Stimulated activated naive CD4-positive, alpha-beta T cell (primary cell): ENCODE data around the gene PDLIM3.
"Not testable (repeated sequence)": the region's sequence is repeated elsewhere in the genome, so short reads cannot be mapped to it uniquely, and the experiment has no call there.

ENCODE experiments used
- DNase-seq, 6 experiments: peaks; one replicate each; lab custom pipeline; 2025; lab: John Stamatoyannopoulos, UW

The PDLIM3 gene

DNA sequence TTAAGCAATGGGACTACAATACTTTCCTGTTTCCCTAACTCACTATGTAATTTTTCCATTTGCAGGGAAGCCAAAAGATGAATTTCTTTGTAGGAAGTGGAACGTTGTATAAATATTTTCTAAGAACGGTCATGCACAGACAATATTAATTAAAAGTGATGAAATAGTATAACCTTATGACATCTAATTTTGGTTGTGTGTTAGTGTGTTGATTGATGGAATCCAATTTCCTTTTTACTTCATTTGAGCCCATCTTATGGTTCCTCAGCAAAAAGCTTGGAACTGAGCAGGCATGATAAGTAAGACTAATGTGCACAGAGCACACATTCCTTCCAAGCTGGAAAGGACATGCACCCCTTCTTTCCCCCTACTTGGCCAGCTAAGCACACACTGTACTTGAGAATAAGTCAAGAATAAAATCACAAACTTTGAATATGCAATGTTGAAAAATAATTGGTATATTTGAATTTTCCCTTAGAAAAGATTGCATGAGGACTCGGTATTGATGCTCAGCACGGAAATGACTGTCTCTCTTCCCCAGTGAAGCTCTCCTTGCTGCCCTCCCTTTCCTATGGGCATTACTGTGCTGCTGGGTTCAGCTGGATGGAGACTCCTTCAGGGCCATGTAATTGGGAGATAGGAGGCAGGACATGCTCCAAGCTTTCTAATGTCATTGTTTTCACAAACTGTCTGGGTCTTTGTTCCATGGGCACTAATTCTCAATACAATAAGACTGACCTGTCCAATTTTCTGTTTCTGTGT is 19.2 kb upstream of the PDLIM3 start:
- no peak for DNase-seq

GRCh38 chr4:185552254-185552653 is 16.9 kb upstream of the PDLIM3 start:
- no peak for DNase-seq

DNA sequence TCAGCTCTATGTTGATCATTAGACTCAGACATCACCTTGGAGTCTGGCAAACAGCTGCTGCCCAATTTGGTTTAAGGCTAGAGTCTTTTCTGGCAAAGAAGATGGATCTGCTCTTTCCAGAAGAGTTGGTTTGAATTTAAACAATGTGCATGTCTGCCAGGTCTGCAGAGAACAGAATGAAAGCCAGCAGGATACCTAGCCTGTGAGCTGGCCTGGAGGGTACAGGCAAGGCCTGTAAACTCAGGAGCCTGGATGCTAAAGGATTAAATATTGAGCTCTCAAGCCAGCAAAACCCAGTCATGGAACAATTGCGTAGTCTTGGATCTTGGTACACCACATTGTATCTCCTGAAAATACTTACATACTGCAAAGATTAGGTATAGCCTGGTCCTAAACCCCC is 15.6 kb upstream of the PDLIM3 start:
- DNase-seq = no peak

DNA sequence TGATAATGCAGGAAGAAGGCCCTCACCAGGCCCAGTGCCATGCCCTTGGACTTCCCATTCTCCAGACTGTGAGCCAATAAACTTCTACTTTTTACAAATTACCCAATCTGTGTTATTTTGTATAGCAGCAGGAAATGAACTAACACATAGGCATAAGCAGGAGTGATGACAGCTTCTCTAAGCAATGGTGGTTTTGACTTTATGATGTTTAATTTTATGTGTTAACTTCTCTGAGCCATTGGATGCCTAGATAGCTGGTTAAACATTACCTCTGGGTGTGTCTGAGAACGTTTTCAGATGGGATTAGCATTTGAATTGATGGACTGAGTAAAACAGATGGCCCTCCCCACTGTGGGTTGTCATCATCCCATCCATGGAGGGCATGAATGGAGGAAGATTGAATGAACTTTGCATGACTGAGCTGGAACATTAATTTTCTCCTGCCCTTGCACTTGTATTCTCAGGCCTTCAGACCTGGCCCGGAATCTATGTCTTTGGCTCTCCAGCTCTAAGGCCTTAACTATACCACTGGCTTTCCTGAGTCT is 13.9 kb upstream of the PDLIM3 start:
- DNase-seq = no peak

DNA sequence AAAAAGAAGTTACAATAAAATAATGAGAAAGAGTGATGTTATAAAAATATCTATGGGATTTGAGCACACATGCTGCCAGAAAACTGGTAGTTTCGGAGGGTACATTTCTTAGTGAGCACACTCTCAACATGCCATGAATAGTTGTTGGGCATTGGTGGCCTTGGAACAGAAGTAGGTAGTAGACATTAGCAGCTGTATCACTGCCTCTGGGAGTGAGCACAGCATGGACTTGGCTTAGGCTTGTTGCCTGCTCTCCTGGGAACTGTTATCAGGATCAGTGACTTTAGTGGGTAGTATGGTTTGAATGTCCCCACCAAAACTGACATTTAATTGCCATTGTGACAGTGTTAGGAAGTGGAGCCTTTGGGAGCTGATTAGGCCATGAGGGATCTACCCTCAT is 13.3 kb upstream of the PDLIM3 start:
- no peak for DNase-seq

DNA sequence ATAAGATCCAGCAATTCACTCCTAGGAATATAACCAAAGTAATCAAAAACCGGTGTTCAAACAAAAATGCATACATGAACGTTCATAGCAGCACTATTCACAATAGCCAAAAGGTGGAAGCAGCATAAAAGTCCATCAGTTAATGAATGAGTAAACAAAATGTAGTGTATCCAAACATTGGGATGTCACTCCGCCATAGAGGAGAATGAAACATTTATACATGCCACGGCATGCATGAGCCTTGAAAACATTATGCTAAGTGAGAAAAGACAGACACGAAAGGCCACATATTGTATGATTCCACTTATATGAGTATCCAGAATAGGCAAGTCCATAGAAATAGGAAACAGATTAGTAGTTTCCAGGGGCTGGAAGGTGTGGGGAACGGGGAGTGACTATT is 11.0 kb upstream of the PDLIM3 start:
- no peak for DNase-seq

DNA sequence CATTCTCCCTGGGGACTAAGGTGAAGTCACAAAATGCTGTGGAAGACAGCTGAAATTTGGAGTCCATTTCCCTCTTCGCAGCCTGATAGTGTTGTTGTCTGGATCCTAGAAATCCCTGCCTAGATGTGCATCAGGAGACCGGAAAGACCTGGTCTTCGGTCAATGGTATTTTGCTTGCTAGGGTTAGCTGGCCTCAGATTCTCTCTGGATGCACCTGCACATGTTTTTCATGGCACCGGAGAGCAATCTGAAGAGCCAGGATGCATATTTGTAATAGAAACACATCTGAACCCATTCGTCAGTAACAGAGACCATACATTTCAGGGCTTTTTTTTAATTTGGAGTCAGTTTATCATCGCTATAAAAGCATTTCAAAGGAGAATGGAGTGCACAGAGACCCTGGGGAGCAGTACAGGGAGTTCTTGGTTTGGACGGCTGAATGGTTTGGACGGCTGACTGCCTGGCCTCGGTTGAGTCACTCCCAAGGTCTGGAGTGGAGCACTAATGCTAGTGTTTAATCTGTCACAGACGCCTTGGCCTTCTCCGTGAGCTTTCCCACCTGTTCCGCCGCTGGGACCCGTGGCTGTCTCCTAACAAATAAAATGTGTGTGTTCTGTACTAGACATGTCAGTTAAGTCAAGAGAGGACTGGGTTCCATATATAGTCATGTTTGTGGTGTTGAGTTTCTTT is 7.5 kb upstream of the PDLIM3 start:
- DNase-seq = no peak

GRCh38 chr4:185541251-185541727 is 6.0 kb upstream of the PDLIM3 start:
- DNase-seq = no peak

GRCh38 chr4:185540487-185541120 is 5.3 kb upstream of the PDLIM3 start:
- DNase-seq = no peak

DNA sequence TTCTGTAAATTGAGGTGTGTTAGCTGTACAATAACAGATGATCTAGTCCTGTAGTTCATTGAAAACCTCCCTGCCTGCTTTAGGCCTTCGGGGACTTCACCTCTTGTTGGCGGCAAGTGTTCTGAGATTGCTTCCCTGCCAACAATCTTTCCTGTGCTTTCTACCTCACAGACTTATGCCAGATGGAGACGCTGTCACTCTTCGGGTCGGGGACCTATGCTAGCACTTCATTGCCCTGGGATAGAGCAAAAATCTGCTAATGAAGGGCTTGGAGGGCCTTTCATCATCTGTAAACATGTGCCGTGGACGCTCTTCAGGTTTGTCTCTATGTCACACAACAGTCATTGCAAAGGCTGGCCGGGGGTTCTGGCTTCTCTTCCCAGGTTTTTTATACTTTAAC is 4.7 kb upstream of the PDLIM3 start:
- DNase-seq = no peak

GRCh38 chr4:185538806-185539205 is 3.5 kb upstream of the PDLIM3 start:
- no peak for DNase-seq

DNA sequence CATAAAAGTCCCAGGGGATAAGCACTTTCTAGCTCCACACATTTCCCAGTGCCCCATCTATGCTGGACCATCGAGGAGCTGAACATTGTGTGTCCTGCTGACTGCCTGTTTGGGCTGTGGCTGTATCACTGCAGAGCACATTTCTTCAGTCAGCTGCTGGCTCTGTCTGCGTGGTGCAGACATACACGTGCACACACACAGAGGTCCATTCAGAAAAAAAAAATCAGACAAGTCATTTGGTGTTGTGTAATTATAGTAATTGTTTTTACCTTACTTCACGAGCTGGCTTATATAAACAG is 1.1 kb upstream of the PDLIM3 start:
- no peak for DNase-seq

GRCh38 chr4:185535612-185536410 is 504 bp upstream of the PDLIM3 start:
- no peak for DNase-seq

DNA sequence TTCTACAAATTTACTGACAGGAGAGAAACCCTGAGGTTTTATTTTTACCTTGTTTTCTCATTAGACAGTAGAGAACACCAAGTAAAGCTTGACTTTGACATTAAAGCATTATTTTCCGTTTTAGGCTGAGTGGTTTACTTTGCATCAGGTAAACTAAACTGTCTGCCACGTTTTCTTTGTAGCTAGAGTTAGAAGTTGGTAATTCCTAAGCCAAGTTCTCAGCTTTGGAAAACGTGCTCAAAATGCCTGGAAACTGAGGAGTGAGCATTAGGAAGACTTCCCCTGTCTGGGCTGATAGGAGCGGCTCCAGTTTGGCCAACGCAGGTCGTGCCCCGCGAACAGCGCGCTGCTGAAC is 819 bp downstream of the PDLIM3 start:
- DNase-seq = no peak

- DNase-seq = no peak
Observed at GRCh38 chr4:185532795-185533324, 2.4 kb downstream of the PDLIM3 start.

GRCh38 chr4:185532293-185532692 is 3.0 kb downstream of the PDLIM3 start:
- DNase-seq = no peak

DNA sequence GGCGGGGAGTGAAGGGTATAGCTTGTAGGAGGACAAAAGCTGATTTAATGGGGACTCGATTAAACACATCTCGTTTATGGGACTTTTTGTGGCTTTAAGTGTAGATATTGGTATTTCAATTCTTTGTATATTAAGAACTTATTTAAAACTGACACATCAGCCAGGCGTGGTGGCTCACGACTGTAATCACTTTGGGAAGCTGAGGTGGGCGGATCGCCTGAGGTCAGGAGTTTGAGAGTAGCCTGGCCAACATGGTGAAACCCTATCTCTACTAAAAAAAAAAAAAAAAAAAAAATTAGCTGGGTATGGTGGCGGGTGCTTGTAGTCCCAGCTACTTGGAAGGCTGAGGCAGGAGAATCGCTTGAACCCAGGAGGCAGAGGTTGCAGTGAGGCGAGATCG is 3.7 kb downstream of the PDLIM3 start:
- DNase-seq = not testable (repeated sequence)

GRCh38 chr4:185529413-185529812 is 5.9 kb downstream of the PDLIM3 start:
- DNase-seq = no peak

DNA sequence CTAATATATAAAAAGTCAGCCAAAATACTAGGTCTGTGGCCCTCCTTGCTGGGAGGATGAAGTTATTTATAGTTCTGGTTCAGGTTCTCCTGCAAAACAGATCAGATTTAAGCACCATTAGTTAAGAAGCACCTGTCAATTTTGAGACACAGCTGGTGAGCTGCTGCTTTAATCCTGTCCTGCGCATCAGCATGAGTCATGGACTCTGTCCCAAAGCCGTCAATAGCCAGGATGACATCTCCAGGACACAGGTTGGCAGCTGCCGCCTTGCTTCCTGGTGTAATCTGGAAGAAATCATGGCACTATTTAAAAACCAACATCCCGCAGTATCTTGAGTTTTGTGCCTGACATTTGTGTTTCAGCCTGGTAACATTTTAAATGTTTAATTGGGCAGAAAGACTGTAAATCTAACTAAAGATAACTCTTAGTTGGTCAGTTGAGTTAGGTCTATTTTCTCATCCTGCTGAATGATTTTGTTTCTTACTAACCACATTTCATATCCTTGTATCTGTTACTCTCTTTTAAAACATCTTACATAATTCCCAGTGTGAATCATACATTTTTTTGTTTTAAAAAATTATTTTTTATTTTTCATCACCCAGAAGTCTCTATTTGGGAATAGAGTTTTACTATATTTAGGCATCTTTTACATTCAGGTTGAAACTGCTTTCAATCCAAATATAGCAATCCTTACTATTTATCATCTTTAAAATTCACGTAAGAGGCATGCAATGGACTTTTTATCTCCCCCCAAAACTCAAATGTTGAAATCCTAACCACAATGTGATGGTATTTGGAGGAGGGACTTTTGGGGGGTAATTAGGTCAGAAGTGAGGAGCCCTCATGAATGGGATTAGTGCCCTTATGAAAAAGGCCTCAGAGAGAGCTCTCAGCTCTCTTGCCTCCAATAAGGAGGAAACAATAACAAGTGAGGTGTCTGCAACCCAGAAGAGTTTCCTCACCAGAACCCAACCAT is 10.1 kb downstream of the PDLIM3 start:
- no peak for DNase-seq

DNA sequence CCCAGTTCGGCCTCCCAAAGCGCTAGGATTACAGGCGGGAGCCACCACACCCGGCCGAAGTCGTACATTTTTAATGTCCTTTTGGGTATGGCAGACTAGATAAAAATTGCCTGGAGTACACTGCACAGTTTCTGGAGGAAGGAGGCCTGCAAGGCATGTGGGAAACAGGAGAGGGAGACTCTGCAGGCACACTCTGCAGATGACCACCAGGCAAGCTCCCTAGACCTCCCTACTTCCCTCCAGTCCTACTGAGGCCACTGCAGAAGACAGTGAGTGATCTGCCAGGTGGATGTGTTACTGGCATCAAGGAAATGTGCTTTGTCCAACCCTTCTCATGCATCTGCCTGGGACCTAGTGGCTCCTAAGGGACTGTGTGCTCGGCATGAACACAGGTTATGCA is 11.4 kb downstream of the PDLIM3 start:
- no peak for DNase-seq

GRCh38 chr4:185522451-185522850 is 12.9 kb downstream of the PDLIM3 start:
- no peak for DNase-seq
